Measurements from ENCODE around the gene PTPRE.
"Not testable (repeated sequence)": the region's sequence is repeated elsewhere in the genome, so short reads cannot be mapped to it uniquely, and the experiment has no call there.

Gene PTPRE

GRCh38 chr10:128087146-128087883, 180.4 kb downstream of the PTPRE start:
- Histone ChIP-seq H3K36me3 (no peaks in the 10 kb centered on the region), H3K27ac (no peak overlapping the region), H3K4me3 (ENCODE audit: low read depth, low read length) (no peak overlapping the region), H3K27me3 (ENCODE audit: insufficient read depth, low read depth, severe bottlenecking) (no peaks in the 10 kb centered on the region), H3K9me3 (ENCODE audit: severe bottlenecking) (no peaks in the 10 kb centered on the region)
- no peak for DNase-seq
- no peak for TF ChIP-seq CTCF (IDR thresholded peaks at IDR 0.05; ENCODE audit: low read depth, low read length)

GRCh38 chr10:128087884-128088709, 181.2 kb downstream of the PTPRE start:
- peak; percentile 60 for TF ChIP-seq CTCF (IDR thresholded peaks at IDR 0.05; ENCODE audit: low read depth, low read length)
- Histone ChIP-seq H3K27ac (no peak overlapping the region), H3K27me3 (ENCODE audit: insufficient read depth, low read depth, severe bottlenecking) (no peaks in the 10 kb centered on the region), H3K36me3 (no peaks in the 10 kb centered on the region), H3K4me3 (ENCODE audit: low read depth, low read length) (no peak overlapping the region), H3K9me3 (ENCODE audit: severe bottlenecking) (no peaks in the 10 kb centered on the region)
- peak; percentile 65 for DNase-seq

- Histone ChIP-seq H3K4me3 (ENCODE audit: low read depth, low read length) (no peak overlapping the region), H3K9me3 (ENCODE audit: severe bottlenecking) (no peaks in the 10 kb centered on the region), H3K27ac (no peak overlapping the region), H3K27me3 (ENCODE audit: insufficient read depth, low read depth, severe bottlenecking) (no peaks in the 10 kb centered on the region), H3K36me3 (peaks cover 5% of the 10 kb centered on the region)
- no peak for TF ChIP-seq CTCF (IDR thresholded peaks at IDR 0.05; ENCODE audit: low read depth, low read length)
- no peak for DNase-seq
Measured at GRCh38 chr10:128091636-128092210, 184.8 kb downstream of the PTPRE start.

GRCh38 chr10:128092454-128092853, 185.6 kb downstream of the PTPRE start:
- Histone ChIP-seq H3K4me3 (ENCODE audit: low read depth, low read length) (no peak overlapping the region), H3K27me3 (ENCODE audit: insufficient read depth, low read depth, severe bottlenecking) (no peaks in the 10 kb centered on the region), H3K36me3 (peaks cover 12% of the 10 kb centered on the region), H3K9me3 (ENCODE audit: severe bottlenecking) (no peaks in the 10 kb centered on the region), H3K27ac (no peak overlapping the region)
- no peak for DNase-seq
- TF ChIP-seq CTCF (IDR thresholded peaks at IDR 0.05; ENCODE audit: low read depth, low read length) = no peak

GRCh38 chr10:128094596-128094995, 187.7 kb downstream of the PTPRE start:
- not testable (repeated sequence) for H3K27ac ChIP-seq; DNase-seq; H3K4me3 ChIP-seq (ENCODE audit: low read depth, low read length); H3K27me3 ChIP-seq (ENCODE audit: insufficient read depth, low read depth, severe bottlenecking); H3K9me3 ChIP-seq (ENCODE audit: severe bottlenecking)
- peaks cover 34% of the 10 kb centered on the region for H3K36me3 ChIP-seq
